Stimulated activated naive CD8-positive, alpha-beta T cell treated with anti-CD3 and anti-CD28 coated beads, Interleukin-15, Interleukin-2, amounts not matched to agents 100 U/mL and 50 U/mL, for 24 hours (primary cell): ENCODE results near the gene C11orf87.

Source experiments
- ATAC-seq: fragments of 150-1000 bp; cut with Tn5 transposase; one replicate; pipeline ENCODE4 v1.10.0; 2021
- DNase-seq: peaks from one replicate; pipeline ENCODE4 v3.0.0; 2021

The C11orf87 gene

GRCh38 chr11:109421981-109422869, at the start of gene C11orf87:
C11orf87 (plus strand) TSS chr11:109422190; CDS start chr11:109423634, 1,444 bp downstream.
- DNase-seq (no peak), ATAC-seq (no peak)

GRCh38 chr11:109374032-109374431, 48.0 kb upstream of the C11orf87 start:
- no peak for ATAC-seq

GRCh38 chr11:109374441-109374840, 47.5 kb upstream of the C11orf87 start:
- no peak for ATAC-seq
- no peak for DNase-seq

More at GRCh38 chr11:109374032-109374431, 48.0 kb upstream of the C11orf87 start:
- no peak for DNase-seq

GRCh38 chr11:109377039-109377742, 44.8 kb upstream of the C11orf87 start:
- ATAC-seq (no peak), DNase-seq (no peak)

- ATAC-seq: no peak
- DNase-seq: no peak
Measured at GRCh38 chr11:109378034-109378433, 44.0 kb upstream of the C11orf87 start.

GRCh38 chr11:109383306-109383705, 38.7 kb upstream of the C11orf87 start:
- ATAC-seq (no peak), DNase-seq (no peak)

GRCh38 chr11:109384873-109385272, 37.1 kb upstream of the C11orf87 start:
- ATAC-seq: no peak
- no peak for DNase-seq

- DNase-seq (no peak), ATAC-seq (no peak)
Measured at GRCh38 chr11:109388982-109389381, 33.0 kb upstream of the C11orf87 start.

GRCh38 chr11:109390752-109391151, 31.2 kb upstream of the C11orf87 start:
- ATAC-seq: no peak

GRCh38 chr11:109401545-109401944, 20.4 kb upstream of the C11orf87 start:
- no peak for DNase-seq
- no peak for ATAC-seq

More at GRCh38 chr11:109390752-109391151, 31.2 kb upstream of the C11orf87 start:
- no peak for DNase-seq

GRCh38 chr11:109405671-109406070, 16.3 kb upstream of the C11orf87 start:
- ATAC-seq: no peak
- DNase-seq: no peak

- no peak for ATAC-seq
- DNase-seq: no peak
Measured at GRCh38 chr11:109416601-109417000, 5.4 kb upstream of the C11orf87 start.

- no peak for ATAC-seq
- no peak for DNase-seq
Measured at GRCh38 chr11:109422870-109423465, 978 bp downstream of the C11orf87 start.

GRCh38 chr11:109423466-109424190, 1.6 kb downstream of the C11orf87 start:
- ATAC-seq: no peak
- no peak for DNase-seq

GRCh38 chr11:109424901-109425300, 2.9 kb downstream of the C11orf87 start:
- DNase-seq: no peak
- ATAC-seq: no peak

- no peak for DNase-seq
- no peak for ATAC-seq
Measured at GRCh38 chr11:109425554-109425953, 3.6 kb downstream of the C11orf87 start.

- ATAC-seq (no peak), DNase-seq (no peak)
Measured at GRCh38 chr11:109426442-109427240, 4.7 kb downstream of the C11orf87 start.

GRCh38 chr11:109432105-109432504, 10.1 kb downstream of the C11orf87 start:
- no peak for ATAC-seq
- DNase-seq: no peak

- DNase-seq: no peak
Measured at GRCh38 chr11:109433753-109434256, 11.8 kb downstream of the C11orf87 start.

GRCh38 chr11:109435121-109435742, 13.2 kb downstream of the C11orf87 start:
- ATAC-seq: no peak
- no peak for DNase-seq

More at GRCh38 chr11:109433753-109434256, 11.8 kb downstream of the C11orf87 start:
- ATAC-seq: no peak
